OCI-M2 (cell line): ENCODE data around the gene PEX5L.
"Not testable (repeated sequence)": the region's sequence is repeated elsewhere in the genome, so short reads cannot be mapped to it uniquely, and the experiment has no call there.

Source experiments
- DNase-seq: peaks from one replicate; lab custom pipeline; 2025; ENCODE audit not compliant: unreplicated experiment; lab: John Stamatoyannopoulos, UW

PEX5L gene

DNA sequence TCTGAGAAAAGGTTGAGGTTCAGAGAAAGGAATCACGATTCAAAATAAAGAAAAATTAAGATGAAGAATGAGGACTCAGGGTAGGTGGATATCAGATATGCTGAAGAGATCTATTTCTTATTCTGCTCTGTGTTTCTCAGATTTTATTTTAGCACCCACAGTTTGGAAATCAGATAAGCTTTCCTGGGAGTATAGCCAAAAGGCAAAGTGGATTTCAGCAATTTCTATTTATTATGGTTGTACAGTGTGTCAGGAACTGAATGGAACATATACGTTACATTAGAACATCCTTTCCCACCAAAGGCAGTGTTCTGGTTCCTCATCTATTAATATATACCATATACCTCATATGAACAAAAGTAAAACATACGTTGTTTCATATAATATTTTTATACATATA lies 18.9 kb downstream of the PEX5L start:
- no peak for DNase-seq

GRCh38 chr3:180011927-180012326 lies 24.8 kb downstream of the PEX5L start:
- no peak for DNase-seq

- not testable (repeated sequence) for DNase-seq
These were observed 28.4 kb downstream of the PEX5L start for GRCh38 chr3:180008318-180008717.

DNA sequence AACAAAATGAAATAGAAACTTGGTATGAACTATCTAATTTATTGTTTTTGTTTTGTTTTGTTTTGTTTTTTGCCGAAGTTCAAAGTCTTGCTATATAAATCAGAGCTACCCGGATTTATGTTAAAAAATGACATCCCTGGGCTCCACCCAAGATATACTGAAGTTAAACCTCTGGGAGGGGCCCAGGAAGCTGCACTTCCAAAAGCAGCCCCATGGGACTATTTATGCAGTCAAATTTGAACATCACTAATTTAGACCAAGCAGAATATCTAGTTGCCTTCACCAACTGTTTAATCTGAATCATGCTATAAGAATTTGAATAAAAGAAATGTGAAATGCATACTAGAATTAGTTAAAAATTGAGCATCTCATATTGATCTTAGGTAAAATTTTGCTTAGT lies 32.2 kb downstream of the PEX5L start:
- no peak for DNase-seq

- DNase-seq: no peak
These were observed 34.7 kb downstream of the PEX5L start for GRCh38 chr3:180002006-180002405.

DNA sequence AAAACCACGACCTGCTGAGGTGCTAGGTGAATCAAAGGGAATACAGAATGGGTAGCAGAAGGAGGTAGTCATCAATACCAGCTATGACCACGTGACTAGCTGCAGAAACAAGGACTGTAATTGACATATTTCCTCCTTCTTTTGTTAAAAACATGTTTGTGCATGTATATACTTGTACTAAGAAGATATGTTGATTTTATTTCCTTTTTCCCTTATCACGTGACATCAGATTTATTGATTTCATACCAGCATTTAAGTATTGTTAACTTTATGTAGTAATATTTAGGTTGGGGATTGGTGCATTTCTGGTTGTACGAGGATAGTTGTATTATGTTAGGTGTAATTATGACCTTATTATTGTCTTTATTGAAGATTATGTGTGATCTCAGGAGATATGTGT lies 36.2 kb downstream of the PEX5L start:
- no peak for DNase-seq

- DNase-seq: no peak
These were observed 41.3 kb downstream of the PEX5L start for GRCh38 chr3:179995406-179995805.

DNA sequence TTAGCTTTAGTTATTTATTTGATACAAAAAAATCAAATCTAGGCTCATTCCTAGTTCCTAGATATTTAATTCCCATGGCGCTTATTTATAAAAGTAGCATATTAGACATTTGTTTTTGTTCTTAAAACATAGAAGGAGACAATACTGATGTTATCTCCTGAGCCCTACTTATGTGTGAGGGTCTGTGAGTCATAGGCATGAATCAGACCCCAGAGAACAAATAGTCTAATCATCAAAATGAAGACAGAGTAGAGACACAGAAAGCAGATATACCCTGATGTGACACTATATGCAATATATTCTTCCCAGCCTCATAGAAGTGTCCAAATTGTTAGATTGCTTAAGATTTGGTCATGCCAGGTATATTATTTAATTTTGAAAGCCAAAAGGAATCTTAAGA lies 44.9 kb downstream of the PEX5L start:
- no peak for DNase-seq

DNA sequence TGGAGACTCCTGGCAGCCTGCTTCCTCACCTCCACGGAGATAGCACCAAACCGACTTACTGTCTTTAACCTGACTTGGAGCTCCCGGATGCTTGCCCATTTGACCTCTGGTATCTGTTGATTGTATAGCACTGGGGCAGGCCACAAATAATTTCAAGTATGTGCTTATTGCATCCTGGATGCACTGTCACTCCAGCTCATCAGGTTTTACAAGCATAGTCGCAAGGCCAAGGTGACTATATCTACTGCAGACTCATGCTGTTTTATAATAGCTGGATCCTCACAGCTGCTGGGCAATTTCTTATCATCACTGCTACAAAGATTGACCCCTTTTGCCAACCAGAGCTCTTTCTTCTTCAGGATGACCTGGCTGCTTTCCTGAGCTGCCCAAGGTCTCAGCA lies 45.6 kb downstream of the PEX5L start:
- DNase-seq: no peak

DNA sequence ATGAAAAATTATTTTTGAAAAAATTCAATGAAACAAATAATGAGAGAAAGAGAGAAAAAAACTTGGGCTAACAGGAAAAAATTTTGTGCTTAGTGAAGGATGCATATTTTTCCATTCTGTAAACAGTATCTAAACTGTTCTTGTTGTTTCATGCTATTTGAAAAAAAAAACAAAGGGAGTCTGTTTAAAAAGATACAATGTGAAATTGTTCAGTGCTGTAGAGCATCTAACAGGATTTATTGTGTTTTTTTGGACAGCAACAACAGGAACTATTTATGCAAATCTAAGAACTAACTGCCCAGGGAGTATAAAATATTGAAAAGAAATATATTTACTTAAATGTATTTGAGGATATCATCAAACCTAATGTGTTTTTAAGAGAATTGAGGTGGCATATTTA lies 55.1 kb downstream of the PEX5L start:
- DNase-seq: no peak

DNA sequence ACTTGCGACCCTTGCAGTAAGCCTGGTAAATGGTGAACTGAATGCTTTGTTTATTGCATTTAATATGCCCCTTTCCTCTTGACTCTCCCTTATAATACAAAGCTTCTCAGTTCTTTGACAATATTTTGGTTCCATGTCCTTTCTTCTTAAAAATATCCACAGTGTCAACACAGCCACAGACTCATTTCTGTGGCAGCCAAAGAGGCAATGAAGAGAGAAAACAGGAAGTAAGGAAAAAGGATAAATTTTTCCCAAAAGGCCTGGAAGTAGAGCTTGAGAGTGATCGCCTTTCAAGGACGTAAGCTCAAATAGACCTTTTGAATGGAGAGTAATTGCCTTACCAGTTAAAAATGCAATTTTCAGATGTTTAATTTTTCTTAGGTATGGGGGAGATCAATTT lies 59.4 kb downstream of the PEX5L start:
- DNase-seq: no peak

DNA sequence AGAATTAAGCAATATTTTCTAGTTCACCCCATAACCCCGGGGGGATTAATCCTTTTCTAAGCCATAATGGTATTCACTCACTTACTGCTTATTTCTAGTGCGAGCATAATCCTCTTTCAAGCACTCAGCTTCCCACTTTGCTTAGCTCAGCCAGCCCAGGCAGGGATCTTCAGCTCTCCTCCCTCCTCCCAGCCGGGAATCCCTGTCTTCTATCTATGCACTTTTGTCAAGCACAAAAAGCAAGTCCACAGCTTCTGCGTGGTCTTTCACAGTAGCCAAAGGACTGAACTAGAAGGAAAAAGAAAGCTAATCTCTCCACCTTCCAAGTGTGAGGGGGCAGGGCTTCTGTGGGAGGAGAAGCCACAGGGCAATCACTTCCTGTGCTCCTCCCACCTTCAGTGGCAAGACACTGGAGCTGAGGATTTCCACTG lies 62.8 kb downstream of the PEX5L start:
- DNase-seq: no peak

DNA sequence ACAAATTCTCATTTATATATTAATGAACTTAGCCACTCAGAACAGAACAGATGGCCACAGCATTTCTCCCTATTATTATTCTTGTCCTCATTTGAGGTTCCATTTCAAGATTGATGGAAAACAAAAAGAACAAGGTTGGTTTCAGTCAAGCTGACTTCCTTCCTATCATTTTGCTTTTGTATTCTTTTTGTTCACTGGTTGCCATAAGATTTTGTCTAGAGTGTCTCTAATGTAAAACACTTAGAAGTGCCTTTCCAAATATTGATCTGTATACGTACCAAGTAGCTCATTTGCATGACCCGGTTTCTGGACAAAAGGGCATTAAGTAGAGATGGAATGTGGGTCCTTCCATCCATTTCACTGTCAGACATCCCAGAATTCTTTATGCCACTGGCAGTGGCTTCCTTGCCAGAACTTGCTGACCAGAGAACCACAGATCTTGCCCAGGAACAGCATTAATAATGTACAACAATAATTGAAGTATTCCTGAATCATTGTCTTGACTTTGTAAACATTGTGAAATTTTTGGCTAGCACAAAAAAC lies 63.8 kb downstream of the PEX5L start:
- DNase-seq: no peak

GRCh38 chr3:179971280-179971679 lies 65.5 kb downstream of the PEX5L start:
- DNase-seq: no peak

DNA sequence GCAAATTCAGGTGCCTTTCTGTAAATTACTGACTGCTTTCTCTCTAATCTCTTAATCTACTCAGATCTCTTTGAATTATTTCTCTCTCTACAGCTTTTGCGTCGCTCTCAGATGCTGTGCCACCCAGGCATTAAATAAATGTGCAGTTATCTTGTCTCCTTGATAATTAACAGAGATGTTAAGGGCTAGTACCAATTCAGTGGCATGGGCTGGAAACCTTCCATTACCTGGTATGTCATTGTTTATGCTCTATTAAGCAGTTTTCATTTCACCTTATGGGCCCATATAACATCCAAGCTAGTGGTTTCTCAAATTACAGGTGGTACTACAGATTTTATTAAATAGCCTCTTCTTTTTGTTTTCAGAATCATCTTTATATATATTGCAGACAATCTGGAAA lies 66.0 kb downstream of the PEX5L start:
- no peak for DNase-seq

GRCh38 chr3:179969525-179969924 lies 67.2 kb downstream of the PEX5L start:
- no peak for DNase-seq

DNA sequence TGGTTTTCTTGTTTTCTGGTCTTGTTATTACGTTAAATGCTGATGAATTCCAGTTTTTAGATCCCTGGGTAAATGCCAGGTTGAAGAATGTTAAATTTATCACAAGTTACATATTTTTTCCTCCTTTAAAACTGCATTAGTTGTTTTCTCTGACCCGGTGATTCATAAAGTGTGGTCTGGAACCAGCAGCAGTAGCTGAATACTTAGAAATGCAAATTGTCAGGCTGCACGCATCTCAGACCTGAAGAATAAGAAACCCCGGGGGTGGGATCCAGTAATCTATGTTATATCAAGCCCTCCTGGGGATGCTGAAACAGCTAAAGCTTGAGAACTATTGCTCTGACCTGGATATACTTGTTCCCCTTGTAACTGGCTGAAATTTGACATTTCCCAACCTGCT lies 69.1 kb downstream of the PEX5L start:
- DNase-seq: no peak

GRCh38 chr3:179964890-179965289 lies 71.8 kb downstream of the PEX5L start:
- no peak for DNase-seq

- no peak for DNase-seq
These were observed 73.9 kb downstream of the PEX5L start for GRCh38 chr3:179962629-179963387.

- DNase-seq: no peak
These were observed 75.0 kb downstream of the PEX5L start for GRCh38 chr3:179961703-179962078.

- DNase-seq: no peak
These were observed 75.5 kb downstream of the PEX5L start for GRCh38 chr3:179961071-179961702.

GRCh38 chr3:179958759-179959158 lies 78.0 kb downstream of the PEX5L start:
- no peak for DNase-seq

- DNase-seq: no peak
These were observed 78.6 kb downstream of the PEX5L start for GRCh38 chr3:179958143-179958542.
